CD4-positive, alpha-beta T cell treated with Interleukin-17A for 1 hour (primary cell): ENCODE results near the gene DIP2C.

Experiments used
- DNase-seq: peaks from one replicate; pipeline ENCODE4 v3.0.0-alpha.2; 2020

DIP2C gene

DNA sequence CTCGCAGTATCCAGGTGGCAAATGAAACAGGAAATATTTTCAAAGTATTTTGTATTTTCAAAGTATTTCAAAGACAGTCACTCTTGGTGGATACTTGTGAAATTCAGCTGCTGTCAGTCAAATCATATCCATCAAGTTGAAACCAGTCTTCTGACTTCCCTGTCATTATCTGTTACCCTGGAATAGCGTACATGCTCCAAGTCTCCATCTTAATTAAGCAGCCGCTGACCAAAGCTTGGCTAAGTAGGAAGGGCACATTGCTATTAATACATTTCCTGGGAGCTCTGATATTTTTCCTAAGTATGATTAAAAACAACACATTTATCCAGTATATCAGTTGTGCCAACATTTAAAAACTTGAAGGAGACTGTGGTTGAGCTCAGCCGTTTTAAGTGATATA lies 442.0 kb downstream of the DIP2C start:
- no peak for DNase-seq

DNA sequence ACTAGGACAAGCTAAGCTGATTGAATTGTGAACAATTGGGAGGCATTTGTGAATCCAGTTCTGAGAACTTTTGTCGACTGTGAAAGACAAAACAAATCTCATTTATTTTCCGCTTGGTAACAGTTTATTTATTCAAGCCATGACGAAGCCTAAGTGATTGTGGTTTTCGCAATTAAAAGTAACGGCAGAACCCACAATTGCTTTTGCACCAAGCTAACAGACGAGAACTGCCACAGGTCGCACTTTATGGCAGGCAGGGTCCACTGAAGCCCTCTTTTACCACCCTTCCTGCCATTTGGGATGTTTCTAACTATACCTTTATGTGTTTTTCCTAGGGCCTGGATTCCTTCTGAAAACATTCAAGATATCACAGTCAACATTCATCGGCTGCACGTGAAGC lies 443.0 kb downstream of the DIP2C start:
- DNase-seq: no peak

DNA sequence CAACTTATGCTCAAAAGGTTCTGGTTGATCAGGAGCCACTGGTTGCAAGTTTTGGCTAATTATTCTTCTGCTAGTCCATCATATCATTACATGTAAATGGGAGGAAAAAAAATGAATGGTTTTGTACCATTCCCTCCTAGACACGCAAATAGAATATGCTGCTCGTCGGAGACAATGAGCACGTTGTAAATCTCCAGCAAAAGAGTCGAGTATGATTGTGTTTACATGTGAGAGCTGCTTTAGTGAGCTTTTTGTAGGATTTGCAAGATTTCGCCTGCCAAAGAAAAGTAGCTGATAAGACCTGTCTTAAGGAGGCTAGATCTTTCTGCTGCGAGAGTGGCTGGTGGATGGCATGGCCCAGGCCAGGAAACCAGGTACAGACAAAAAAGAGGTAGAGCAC lies 445.2 kb downstream of the DIP2C start:
- no peak for DNase-seq

DNA sequence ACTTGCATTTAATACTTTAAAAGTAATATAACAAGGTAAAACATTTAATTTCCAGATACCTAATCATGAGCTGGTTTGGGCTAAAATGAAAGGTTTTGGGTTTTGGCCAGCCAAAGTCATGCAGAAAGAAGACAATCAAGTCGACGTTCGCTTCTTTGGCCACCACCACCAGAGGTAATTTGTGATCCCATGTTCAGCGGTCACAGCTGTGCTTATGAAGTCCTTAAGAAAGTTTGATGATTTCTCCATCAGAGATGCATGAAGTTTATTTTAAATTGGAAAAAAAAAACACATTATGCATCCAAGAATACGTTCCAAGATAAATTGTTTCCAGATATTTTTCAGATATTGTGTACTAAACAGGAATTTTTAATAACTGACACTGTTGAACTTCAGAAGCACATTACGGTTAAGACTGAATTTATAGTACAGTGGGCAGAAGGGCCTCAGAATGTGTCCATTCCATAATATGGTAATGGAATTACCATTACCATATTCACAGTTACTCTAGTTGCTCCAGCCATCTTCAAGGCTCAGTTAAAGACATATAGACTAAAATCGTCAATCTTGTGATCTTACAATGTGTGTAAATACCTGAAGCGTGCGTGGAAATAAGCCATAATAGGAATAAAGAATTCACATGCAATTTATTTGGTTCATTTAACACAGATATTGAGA lies 447.4 kb downstream of the DIP2C start:
- no peak for DNase-seq

DNA sequence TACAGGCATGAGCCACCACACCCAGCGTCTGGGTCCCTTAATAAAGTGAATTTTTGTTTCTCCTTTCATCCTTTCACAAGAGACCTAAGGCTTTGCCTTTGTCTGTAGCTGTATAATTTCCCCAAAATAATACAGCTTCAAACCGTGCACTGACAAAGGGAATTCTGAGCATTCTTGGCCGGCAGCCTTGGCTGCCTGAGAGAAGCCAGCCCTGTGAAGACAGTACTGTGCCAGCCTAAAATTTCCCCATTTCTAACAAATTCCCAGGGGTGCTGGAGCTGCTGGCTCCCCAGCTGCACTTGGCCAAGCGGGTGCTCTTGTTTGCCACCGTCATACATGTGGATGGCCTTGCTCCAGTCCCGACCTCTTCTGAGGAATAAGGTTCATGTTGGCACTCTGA lies 448.0 kb downstream of the DIP2C start:
- DNase-seq: no peak

DNA sequence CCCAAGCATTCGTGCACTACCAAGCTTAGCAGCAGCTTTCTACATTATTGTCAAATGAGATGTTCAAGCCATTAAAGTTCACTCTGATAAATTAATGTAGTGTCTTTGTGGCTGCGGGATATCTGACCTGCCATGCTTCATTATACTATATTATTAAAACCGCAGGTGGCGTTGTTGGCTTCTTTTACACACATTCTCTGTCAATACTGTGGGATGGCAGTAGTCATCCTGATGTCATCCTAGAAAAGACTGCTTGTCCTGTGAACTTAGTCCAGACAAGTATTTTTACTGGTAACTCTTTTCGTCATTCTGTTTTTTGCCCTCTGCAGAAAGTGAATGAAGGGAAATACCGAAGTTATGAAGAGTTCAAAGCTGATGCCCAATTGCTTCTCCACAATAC lies 450.4 kb downstream of the DIP2C start:
- DNase-seq: no peak

DNA sequence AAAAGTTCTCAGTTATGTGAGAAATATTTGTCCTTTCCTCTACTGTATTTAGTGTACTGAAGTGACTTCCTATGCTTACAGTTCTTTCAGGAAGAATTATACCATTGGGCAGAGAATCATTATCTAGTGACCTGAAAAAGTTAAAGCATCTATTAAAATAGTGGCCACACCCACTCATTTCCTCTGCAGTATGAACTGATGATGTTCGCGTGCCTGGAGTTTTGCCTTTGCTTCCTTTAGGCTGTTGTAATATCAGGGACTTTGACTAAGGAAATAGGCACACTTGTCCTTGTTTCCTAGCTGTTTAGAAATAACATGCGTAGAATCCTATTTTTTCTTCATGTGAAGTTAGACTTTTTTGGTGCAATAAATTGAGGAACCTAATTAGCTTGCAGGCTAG lies 453.6 kb downstream of the DIP2C start:
- no peak for DNase-seq

DNA sequence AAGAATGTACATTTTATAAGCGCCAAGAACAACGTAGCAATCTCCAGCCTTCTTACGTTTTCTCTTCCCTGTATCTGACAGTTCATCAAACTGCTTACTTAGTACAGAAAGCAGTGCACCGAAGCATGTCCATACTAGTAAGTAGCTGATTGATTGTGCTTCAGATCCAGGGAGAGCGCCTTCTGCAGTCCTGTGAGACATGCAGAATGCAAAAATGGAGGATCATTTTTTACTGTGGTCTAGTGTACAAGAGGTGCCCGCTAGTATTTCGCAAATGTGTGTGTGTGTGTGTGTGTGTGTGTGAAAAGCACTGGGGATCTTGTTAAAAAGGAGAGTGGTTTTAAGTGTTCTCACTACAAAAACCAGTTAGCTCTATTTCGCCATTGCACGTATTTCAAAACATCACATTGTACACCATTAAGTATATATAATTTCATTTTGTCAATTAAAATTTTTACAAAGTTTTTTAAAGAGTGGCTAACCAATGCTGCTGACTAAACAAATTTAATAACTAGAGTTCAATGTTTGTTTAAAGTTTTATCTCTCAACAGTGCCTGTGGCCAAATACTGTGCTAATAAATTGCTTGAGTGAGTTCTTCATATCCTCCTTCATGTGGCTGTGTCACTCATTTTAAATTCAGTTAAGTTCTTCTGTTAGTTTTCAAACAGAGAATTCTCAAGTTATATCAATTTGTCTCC lies 454.6 kb downstream of the DIP2C start:
- no peak for DNase-seq

DNA sequence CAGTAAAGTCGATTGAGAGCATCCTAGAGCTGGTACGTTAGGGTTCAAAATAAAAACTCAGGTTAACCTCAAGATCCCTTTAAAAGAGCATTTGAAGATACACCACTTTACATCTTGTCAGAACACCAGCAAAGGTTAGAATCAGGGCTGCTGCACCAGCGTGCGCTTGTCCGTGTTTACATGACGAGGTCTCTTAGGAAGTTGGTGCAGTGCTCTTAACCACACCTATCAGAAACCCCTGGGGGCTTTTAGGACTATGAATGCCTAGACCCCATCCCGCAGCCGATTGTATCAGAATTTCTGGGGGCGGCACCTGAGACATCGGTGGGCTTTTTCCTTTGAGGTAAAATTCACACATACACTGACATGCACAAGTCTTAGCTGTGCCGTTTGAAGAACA lies 456.6 kb downstream of the DIP2C start:
- DNase-seq: no peak

DNA sequence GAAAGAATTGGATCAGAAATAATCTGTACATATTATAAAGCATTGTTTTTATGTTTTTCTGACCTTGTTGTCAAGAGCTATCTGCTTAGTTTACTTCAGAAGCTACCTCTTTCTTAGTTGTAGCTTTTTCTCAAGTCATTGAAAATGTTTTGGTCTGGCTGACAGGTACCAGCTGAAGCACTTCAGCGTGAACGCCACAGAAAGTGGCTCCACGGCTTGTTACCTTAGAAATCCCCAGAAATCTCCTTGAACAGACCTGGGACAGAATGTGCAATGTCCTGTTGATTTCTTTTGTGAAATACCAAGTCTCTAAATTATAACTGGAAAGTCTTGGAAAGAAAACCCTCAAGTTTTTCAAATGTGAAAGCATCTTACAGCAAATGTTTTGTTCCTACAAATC lies 457.4 kb downstream of the DIP2C start:
- DNase-seq: no peak

DNA sequence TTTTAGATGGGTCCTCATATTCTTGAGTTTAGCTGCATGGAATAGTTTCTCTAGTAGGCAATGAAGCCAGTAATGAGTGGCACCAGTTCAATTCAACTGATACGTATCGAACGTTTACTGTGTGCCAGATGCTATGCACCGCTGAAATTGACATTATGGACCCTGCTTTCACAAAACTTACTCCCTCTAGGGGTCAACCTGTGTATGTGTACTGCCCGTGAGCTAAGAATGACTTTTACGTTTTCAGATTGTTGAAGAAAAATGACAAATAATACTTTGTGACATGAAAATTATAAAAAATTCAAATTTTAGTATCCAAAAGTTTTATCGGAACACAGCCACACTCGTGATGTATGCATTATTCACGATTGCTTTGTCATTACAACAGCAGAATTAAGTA lies 458.7 kb downstream of the DIP2C start:
- no peak for DNase-seq

DNA sequence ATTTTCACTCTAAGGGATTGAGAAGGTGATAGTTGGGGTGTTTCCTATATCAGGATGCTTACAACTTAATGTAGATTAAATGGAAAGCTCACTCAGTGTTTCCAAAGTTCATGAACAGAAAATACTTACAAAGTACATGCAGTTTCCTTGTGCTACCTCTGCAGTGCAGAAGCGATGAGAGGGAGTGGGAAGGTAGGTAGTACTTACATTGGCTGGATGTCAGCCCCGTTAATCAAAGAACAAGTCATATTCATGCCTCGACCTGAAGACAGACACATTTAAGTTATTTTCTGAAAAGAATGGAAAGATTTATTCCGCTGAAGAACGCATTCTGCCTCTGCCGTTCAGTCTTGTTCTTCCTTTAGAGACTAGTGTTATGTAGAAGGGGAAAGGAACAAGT lies 461.1 kb downstream of the DIP2C start:
- no peak for DNase-seq

DNA sequence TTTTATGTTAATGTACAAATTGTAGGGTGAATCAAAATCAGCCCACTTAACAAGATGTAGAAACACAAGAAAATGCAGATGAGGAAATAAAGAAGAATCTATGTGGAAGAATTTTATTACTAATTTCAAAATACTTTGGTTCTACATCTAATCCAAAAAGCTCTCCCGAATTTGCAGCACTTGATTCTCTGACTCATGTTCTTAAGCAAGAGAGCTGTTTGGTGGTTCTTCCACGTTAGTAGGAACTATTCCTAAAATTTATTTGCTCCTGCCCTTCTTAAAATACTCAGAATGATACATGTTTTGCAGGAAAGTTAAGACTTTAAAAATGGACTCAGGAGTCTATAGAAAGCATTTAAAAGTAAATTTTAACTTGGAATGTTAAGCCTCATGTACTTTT lies 462.5 kb downstream of the DIP2C start:
- no peak for DNase-seq

DNA sequence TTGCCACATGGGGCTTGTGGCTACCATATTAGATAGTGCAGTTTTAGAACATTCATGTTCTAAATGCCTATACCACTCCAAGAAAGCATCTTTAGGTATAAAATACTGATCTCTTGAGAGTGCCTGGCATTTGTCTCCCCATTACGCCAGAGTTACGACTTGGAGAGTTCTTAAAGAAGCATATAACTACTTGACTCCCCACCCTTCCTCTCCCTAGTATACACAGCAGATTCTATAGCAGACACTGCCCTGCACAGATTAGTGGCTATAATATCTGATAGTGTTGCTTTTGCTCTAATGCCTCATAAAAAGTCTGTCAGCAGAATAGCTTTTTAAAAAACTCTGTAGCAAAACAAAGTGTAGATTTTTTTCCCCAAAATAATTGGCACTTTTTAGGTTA lies 463.4 kb downstream of the DIP2C start:
- DNase-seq: no peak

DNA sequence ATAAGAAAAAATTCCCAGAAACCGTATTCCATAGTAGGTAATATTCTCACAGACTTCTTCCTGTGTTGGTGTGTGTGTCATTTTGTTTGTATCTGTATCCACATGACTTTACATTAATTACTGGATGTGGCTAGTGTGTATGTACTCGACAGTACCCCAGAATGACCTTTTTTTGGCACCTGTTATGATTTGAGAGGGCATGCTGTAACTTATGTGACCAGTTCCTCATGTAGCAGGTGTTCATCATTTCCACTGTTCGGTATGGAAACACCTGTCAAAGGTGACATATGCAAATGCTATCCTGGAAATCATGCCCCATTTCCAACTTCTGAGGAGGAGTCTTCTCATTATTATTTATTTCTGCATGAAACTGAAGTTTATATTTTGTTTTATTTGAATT lies 464.9 kb downstream of the DIP2C start:
- DNase-seq: no peak
